GM20000 (cell line): Measurements from ENCODE around the gene SLC22A7.

Source experiments
- DNase-seq: peaks from one replicate; pipeline ENCODE4 v3.0.0; 2012; ENCODE audit warnings: low spot score
- CTCF ChIP-seq: IDR thresholded peaks from 2 replicates; pipeline ENCODE4 v1.5.1; 2012; ENCODE audit warnings: mild to moderate bottlenecking, control low read depth; ENCODE audit errors: extremely low read depth, missing control alignments

Gene SLC22A7

DNA sequence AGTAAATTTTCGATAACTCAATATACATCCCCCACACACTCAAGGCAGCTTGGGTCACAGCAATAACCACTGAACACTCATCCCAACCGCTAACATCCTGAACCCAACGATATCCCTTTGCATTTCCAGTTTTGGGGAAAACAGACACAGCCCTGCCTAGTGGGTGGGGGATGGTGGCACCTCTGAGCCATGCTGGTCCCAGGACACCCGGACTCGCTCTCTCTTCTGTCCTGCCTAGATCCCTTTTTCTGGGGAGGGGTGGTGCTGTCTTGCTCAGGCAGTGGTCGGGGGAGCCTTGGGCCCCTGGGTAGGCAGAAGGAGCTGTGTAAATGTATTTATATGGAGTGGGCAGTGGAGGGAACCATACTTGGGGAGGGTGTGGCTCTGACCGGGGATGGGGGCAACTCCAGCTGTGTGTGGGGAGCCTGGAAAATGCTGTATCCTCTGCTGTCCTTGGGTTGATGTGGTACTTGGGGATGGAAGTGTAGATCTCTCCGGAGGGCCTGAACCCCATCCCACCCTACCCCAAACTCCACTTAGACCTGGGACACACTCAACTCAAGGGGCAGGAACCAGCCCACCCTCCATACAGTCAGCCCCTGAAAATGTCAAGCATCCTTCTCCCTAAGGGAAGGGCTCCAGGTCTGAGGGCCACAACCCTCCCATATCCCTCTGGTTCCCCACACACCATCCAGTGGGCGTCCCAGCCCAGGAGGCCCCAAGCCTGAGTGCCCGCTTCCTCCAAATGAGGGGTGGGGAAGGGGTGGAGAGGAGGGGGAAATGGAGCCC lies 23.7 kb upstream of the SLC22A7 start:
- TF ChIP-seq CTCF: no peak
- no peak for DNase-seq

- no peak for TF ChIP-seq CTCF
Measured at GRCh38 chr6:43274916-43275597, 23.0 kb upstream of the SLC22A7 start.

GRCh38 chr6:43275801-43276576 lies 22.1 kb upstream of the SLC22A7 start:
- no peak for TF ChIP-seq CTCF
- DNase-seq: peak; percentile 66

More at GRCh38 chr6:43274916-43275597, 23.0 kb upstream of the SLC22A7 start:
- peak; percentile 82 for DNase-seq

DNA sequence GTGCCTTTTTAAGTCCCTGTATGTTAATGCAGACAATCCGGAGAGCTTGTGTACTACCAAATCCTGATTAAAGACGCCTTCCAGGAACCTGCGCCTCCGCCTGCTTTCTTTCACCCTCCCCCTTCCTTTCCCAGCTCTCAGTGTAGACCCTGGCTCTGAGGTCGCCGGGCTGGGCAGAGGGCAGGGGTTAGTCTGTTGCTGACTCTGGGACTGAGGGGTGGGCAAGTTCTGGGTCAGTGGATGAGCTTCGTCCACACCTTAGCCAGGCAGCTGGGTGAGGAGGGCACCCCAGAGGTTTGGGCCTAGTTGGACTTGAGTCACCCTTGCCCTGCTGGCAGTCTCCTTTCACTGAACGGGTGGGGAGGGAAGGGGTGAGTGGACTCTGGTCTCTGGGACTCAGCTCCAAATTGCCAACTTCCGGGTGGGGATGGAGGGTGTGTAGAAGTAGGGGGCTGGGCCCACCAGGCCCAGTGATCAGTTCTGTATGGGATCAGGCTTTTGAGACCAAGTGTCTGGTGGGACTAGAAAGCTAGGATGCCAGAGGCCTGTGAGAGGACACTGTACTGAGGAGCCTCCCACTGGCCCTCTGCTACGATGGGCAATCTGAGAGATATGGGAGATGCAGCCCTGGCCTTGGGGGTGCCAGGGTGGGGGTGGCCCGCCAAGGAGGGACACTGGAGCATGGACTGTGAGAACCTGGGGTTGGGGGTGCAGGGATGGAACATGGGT lies 21.3 kb upstream of the SLC22A7 start:
- no peak for TF ChIP-seq CTCF
- DNase-seq: no peak

DNA sequence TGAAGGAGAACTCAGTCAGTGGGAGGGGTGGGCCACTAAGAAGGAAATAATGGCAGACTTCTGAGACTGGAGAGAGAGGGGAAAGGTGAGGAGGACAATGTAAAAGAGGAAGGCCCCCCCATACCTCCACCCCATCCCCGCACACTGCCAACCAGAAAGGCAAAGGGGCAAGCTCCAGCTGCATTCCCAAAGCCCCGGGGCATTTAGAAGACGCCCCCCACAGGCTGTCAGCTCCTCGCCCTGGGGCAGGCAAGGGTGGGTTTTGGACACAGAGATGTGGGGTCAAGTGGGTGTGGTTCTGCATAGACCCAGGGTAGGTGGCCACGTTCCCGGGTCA lies 20.8 kb upstream of the SLC22A7 start:
- no peak for TF ChIP-seq CTCF

DNA sequence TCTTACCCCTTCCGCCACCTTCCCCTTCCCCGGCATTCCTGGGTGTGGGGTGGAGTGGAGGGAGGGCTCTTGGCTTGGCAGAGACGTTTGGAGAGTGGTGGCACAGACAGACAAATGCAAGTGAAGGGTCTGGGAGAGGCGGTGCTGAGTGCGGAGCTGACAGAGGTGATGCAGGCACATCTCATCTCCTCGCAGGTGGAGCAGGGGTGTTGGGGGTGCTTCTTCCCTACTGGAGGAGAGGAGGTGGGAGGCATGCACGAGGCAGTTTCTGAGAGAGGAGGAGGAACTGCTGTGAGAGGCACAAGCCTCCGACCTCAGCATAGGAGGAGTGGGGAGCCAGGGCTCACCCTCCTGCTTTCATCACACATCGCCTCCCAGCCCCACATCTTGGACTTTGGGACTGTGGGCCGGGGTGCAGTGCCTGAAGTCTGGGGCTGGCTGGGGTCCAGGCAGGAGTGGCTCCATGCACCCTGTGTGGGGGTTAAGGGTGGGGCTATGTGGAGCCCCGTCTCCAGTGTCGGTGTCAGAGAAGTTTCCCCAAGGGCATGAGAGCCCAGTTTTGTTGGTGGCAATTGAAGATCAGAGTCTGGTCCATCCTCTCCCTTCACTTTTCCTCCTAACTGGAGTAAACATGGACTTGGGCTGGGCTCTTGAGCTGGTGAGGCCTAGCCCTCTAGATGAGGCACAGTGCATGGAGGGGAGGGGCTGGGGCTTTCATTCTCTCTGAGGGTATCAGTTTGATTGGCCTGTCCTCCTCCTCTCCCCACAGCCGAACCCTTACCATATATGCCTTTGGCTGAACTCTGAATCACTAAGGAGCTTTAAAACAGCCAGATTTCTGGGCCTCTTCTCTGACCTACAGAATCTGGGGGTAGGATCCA lies 20.2 kb upstream of the SLC22A7 start:
- DNase-seq: no peak
- no peak for TF ChIP-seq CTCF

More for the DNA sequence above, 20.8 kb upstream of the SLC22A7 start:
- DNase-seq: no peak
